IPS DF 19.7 (cell line): ENCODE data around the gene MOB3A.
"Not testable (repeated sequence)": the region's sequence is repeated elsewhere in the genome, so short reads cannot be mapped to it uniquely, and the experiment has no call there.

ENCODE experiments used
- DNase-seq: peaks from one replicate; pipeline ENCODE4 v3.0.0-alpha.2; 2013; ENCODE audit warnings: low read depth, low spot score

MOB3A gene

DNA sequence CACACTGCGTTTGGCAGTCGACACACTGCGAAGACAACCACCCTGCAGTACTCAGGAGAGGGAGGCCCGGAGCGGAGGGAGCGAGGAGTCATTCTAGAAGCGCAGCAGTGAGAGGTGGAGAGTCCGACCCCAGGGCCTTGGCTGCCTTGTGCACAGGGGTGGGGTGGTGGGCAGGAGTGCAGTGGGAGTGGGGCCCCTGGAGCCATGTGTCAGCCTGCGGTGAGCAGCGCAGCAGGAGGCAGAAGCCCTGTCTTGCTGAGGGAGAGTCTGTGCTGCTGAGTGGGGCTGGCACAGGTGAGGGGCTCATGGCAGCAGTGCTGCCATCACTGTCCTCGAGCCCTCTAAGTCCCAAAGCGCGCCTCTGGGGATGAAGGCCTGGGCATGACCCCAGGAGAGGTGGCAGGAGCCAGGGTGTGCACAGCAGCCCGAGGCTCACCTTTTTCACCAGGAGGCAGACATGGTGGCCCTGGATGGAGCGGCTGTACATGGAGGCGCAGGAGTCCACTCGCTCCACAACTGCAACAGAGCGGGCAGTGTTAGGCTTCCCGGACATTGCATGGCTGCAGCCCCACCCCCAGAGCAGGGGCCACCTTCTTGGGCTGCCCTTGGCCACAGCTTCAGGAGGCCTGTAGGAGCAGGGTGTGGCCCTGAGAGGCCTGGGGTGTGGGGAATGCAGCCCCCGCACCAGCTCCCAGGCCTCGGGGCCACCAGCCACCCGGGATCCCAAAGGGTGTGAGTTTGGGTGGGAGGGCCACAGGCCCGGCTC, 12.3 kb upstream of the MOB3A start:
- no peak for DNase-seq

DNA sequence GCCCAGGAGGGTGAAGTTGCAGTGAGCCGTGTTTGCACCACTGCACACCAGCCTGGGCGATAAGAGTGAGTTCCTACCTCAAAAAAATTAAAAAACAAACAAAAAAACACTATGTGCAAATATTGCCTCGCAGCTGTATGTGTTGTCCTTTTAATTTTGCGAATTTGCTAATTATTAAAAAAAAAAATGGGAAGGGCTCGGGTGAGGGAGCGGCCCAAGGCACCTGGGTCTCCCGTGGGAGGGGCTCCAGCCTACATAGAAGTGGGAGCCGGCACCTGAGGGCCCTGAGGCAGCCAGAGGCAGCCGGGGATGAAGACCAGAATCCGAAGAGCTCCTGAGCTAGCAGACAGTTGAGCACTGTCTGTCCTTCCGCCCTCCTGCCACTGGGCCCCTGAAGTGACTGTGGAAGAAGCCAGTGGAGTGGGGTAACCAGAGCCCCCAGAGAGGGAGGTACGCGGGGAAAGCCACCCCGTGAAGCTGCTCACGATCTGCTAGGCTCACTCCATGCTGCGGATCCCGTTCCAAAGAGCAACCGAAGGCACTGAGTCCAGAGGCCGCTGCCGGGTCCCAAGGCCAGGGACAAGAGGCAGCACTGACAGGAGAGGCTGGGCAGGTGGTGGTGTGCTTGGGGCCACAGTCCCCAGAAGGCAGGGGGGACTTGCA, 7.0 kb upstream of the MOB3A start:
- no peak for DNase-seq

DNA sequence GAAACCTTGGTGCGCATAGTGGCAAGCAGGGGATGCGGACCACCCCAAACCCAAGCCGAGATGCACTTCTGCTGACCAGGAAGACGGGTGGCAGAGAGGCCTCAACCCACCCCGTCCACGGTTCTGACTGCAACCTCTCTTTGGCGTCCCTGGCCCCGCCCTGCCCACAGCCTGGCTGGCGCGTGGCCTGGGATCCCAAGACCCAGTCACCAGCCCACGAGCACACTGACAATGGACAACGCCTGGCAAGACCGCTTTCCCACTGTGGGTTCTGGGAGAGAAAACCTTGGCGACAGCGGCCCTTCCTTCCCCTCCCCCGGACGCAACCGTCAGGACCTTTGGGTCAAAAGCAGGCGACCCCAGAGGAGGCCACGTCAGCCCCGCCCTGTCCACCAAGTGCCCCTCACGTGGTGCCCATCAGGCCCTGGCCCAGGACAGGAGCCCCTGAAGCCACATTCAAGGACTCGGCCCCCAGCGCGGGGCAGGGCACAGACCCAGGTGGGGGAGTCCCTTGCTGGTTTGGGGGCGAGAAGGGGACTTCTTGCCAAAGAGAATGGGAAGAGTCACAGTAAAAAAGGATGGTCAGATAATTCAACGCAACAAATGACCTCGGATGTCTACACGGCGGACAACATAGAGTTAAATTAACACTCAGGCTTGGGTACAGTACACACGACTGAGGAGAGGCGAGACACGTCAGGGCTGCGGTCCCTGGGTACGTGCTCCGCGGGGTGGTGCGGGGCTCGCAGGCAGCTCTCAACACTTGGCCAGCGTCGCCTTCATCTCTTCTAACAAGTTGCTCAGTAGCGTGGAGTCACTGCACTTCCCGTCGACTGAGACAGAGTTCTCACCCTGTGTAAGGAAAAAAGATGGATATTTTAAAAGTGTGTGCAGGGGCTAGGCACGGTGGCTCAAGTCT, 5.5 kb upstream of the MOB3A start:
- no peak for DNase-seq

DNA sequence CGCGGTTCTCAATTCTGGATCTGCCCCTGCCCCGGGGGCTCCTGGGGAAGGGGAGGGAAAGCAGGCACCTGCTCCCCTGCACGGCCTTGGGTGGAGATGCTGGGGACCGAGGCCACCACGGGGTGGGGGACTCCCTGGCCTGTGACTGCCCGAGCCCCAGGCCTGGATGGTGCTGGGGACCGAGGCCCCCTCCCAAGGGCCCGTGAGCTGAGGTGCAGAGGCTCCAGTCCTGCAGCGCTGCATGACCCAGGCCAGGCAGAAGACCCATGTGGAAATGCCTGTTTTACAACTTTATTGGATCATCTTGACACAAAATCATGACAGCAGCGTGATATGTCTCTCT, 4.6 kb upstream of the MOB3A start:
- no peak for DNase-seq

DNA sequence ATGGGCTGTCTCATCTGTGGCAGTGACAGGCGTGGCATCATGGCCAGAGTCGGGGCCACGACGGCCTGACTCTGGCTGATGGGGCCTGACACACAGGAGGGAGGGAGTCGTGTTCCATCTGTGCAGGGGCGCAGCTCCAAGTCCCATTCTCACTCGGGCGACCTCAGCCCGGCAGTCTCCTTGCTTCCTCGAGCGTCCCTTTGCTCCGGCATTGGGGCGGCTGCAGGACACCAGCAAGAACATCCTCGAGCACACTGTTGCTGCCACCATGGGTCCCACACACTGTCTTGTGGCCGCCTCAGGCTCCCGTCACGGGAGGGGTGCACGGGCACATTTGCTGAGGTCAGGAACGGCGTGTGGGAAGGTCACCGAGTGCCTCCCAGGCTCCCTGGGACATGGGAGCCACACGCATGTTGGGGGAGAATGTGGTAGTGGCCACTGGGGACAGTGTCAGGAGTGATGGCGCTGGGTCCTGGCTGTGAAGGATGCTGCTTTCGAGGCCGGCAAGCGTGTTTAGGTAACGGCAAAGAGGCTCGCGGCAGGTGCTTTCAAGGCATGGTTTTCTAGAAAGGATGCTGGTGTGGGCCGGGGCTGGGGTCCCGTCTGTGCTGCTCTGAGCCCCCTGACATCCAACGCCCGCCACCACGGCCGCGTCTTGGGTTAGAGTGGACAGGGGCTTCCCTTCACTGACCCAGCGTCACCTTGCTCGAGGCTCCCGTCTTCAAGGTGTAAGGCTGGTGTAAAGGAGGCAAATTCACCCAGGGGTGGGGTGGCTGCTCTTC, 4.0 kb upstream of the MOB3A start:
- DNase-seq: no peak

DNA sequence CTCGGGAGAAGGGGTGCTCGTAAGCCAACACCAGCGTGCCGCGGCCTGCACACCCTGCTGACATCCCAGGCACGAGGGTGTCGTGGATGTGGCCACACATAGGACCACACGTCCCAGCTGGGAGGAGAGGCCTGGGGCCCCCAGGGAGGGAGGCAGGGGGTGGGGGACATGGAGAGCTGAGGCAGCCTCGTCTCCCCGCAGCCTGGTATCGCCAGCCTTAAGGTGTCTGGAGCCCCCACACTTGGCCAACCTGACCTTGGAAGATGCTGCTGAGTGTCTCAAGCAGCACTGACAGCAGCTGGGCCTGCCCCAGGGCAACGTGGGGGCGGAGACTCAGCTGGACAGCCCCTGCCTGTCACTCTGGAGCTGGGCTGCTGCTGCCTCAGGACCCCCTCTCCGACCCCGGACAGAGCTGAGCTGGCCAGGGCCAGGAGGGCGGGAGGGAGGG, 3.0 kb upstream of the MOB3A start:
- no peak for DNase-seq

DNA sequence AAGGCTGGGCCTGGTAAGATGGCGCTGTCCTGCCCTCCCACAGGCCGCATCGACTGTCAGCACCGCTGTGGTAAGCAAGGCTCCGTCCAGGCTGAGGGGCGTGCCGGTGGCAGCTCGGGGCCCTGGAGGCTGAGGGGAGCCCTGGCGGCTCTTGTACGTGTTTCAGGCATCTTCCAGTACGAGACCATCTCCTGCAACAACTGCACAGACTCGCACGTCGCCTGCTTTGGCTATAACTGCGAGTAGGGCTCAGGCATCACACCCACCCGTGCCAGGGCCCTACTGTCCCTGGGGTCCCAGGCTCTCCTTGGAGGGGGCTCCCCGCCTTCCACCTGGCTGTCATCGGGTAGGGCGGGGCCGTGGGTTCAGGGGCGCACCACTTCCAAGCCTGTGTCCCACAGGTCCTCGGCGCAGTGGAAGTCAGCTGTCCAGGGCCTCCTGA, 1.8 kb upstream of the MOB3A start:
- DNase-seq: no peak

DNA sequence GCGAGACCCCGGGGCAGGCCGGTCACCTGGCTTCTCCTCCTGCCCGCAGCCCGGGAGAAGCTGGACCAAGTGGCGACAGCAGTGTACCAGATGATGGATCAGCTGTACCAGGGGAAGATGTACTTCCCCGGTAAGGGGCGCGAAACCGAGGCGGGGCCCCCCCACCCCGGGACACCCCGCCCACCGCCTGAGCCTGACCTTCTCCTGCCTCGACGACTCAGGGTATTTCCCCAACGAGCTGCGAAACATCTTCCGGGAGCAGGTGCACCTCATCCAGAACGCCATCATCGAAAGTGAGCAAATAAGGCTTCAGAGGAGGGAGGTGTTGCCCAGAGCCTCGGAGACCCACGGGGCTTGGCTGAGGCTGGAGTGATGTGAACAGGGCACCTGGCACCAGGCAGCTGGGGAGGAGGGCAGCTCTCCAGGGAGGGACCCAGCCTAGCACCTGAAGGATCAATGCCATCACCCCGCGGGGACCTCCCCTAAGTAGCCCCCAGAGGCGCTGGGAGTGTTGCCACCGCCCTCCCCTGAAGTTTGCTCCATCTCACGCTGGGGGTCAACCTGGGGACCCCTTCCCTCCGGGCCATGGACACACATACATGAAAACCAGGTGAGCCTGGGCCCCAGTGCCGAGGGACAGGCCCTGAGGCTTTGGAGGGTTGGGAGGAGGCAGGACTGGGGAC, 1.2 kb upstream of the MOB3A start:
- DNase-seq: no peak

DNA sequence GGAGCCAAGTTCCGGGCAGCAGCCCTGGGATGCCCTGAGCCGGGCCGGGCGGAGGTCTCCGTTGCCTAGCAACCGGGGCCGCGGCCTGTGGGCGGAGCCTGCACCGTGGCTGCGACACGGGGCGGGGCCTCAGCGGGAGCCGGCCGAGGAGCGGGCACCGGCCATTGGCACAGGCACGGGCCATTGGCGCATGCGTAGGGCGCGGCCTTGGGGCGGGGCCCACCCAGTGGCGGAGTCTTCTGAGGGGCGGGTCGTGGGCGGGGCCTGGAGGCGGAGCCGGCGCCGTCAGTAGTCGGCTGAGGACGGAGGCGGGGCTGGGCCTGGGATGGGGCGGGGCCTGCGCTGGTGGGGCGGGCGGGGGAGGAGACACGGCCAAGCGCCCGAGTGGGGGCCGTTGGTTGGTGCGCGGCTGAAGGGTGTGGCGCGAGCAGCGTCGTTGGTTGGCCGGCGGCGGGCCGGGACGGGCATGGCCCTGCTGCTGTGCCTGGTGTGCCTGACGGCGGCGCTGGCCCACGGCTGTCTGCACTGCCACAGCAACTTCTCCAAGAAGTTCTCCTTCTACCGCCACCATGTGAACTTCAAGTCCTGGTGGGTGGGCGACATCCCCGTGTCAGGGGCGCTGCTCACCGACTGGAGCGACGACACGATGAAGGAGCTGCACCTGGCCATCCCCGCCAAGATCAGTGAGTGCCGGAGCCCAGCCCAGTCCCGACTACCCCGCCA, 515 bp upstream of the MOB3A start, which contains the start of gene IZUMO4:
IZUMO4 (plus strand) TSS at position 436 of the 723 bp plus-strand sequence; CDS start at position 467, 31 bp downstream.
- peak; percentile 45 for DNase-seq

DNA sequence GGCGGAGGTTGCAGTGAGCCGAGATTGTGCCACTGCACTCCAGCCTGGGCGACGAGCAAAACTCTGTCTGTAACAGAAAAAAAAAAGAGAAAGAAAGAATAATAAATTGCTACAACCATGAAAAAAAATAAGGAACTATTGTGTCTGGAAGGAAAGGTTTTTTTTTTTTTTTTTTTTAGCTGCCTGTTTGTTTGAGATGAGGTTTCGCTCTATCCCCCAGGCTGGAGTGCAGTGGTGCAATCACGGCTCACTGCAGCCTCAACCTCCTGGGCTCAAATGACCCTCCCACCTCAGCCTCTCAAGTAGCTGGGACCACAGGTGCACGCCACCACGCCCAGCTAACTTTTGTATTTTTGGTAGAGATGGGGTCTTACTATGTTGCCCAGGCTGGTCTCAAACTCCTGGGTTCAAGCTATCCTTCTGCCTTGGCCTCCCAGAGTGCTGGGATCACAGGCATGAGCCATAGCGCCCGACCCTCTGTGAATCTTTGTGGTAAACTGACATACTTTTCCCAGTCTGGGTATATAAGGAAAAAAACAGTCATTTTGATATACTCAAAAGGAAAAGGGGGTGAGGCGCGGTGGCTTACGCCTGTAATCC, 4.1 kb downstream of the MOB3A start:
- not testable (repeated sequence) for DNase-seq

DNA sequence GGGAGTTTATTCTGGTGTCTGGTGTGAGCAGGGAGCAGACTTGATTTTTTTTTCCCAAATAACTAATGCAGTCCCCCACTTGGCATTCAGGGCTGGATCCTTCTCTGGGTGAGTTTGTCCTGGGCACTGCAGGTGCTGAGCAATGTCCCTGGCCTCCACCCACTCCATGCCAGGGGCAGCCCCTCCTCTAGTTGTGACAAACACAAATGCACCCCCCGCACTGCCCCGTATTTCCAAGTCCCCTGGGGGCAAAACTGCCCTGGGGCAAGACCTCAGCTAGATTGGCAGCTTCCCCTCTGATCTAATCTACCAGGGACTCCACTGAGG, 6.4 kb downstream of the MOB3A start:
- DNase-seq: no peak

DNA sequence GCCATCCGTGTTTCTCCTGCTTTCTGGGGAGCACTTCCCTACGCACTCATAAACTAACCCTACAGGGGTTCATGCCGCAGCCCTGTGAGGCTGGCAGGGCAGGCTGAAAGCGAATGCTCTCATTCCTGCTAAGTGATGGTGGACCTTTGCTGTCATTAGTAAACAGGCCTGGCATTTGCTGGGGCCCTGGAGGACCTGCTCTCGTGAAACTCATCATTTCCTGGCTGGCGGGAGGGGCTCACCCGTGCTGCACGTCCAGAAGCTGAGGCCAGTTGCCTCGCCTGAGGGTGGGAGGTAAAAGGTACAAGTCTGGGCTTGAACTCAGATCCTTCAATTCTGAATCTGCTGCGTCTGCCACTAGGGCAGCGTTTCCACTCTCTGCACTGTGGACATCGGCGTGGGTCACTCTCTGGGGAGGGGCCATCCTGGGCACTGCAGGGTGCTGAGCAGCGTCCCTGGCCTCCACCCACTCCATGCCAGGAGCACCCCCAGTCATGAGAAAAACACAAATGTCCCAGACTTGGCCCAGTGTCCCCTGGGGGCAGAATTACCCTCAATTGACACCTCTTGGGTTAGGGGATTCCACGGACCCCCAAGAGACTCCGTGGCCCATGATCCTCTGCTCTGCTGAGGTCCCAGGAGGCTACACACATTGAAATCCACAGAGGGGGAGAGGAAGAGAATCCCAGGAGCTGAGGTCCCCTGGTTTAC, 7.0 kb downstream of the MOB3A start:
- DNase-seq: no peak

DNA sequence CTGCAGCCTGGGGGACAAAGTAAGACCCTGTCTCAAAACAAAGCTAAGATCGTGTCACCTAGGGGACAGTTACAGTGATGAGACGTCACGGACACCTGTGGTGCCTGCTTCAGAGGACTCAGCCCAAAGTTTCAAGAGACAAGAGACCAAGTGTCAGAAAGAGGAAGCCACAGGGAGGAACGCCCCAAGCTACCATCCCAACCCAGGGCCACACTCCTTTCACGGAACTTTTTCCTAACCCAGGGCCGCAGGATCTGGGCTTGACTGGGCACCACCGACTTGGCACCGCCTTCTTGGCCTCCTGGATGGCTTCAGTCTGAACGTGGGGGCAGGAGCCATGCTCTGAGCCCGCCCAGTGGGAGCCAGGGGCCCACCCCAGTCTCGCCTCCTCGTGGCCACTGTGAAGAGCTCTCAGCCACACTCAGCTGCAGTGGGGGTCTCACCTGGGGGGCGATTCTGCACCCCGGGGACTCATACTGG, 8.5 kb downstream of the MOB3A start:
- no peak for DNase-seq

DNA sequence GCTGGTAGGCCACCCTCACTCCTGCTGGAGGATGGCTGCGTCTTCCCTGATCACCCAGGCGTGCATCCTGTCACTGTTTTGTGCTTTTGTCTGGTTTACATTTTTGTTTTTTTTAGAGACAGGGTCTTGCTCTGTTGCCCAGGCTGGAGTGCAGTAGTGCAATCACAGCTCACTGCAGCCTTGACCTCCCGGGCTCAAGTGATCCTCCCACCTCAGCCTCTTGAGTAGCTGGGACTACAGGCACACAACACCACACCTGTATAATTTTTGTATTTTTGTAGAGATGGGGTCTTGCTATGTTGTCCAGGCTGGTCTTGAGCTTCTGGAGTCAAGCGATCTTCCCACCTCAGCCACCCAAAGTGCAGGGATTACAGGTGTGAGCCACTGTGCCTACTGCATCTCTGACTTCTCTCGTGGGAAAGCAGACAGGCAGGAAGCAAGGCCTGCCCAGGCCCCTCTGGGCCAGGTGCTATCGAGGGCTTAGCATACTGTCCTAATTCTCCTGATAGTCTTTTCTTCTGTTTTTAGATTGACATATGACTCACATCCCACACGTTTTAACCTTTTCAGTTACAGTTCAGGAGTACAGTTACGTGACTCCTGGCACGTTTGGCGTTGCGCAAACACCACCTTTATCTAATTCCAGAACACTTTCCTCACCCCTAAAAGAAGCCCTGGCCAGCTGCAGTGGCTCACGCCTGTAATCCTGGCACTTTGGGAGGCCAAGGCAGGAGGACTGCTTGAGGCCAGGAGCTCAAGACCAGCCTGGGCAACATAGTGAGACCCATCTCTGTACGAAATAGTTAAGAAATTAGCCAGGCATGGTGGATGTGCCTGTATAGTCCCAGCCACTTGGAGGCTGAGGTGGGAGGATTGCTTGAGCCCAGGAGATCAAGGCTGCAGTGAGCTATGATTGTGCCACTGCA, 9.2 kb downstream of the MOB3A start:
- DNase-seq: not testable (repeated sequence)

DNA sequence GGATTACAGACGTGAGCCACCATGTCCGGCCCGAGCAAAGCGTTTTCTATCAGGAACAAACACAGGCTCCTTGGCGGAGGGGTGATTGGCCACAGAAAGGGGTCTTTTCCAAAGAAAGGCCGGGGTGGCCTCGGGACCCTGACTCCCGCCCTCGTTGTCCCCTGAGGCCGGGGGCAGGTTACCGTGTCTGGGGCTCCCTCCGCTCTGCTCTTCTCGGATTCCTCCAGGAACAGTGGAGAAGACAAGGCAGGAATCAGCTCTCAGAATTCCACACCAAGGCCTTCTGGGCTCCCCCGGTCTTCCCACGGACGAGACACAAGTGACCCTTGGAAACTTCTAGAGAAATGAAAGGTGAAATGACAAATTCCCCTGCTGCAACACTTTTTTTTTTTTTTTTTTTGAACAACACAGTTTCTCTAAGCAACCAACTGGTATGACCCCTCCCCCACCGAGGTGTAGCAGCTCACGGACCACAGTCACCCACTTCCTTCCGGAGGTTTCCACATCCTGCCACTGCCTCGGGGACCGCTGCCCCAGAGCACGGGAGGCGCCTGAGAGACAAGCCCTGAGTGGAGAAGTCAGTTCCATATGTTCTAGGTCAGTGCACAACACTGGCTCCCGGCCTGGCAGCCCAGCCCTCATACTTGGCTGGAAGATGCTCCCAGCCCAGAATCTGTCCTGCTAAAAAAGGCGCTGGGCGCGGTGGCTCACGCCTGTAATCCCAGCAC, 11.0 kb downstream of the MOB3A start:
- no peak for DNase-seq

DNA sequence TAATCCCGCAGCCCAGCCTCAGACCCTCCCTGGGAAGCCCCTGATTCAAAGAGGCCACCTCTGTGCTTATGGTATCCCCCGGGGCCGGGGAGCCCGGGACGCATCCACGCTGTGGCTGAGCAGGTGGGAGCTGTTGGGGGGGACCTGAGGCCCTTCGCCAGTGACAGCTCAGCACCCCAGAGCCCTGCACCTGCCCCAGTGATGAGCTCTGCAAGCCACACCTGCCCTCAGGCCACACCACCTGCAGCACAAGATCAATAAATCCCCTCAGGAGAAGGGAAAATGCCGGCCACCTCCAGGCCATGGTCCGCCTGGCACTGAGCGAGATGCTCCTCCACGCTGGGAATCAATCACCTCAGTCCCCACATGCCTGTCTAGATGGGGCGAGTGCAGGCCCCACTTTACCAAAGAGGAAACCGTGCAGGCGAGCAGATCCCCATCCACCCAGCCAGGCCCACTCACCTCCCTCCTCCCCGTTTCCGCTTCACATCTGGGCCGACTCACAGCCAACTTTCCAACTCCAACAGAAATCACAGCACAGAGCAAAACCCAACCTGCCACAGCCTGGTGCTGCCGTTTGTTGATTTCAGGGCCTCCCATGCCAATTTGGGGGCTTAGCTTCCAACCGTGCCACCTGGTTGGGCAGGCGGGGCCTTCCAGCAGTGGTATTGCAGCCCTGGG, 12.8 kb downstream of the MOB3A start:
- no peak for DNase-seq
